Measurements from ENCODE around the gene DPP6. TPM values are rescaled to one million over a fixed set of nuclear protein-coding genes. Genes with fewer than 3 reads are reported as not detected.

The DPP6 gene
- polyA plus RNA-seq, 1 of the 3 experiments (the other 2 are of a cell fraction), result not detected

GRCh38 chr7:154909241-154910105, 857.3 kb downstream of the DPP6 start:
- Histone ChIP-seq H3K27me3 (ENCODE audit: insufficient read depth) (no peaks in the 10 kb centered on the region), H3K9ac (no peak overlapping the region), H3K27ac (ENCODE audit: low read depth in 2 of 2, low read length in 1 of 2) (no peak overlapping the region), H3K4me1 (ENCODE audit: control insufficient read depth in 1 of 2, insufficient read depth in 2 of 2, low read depth in 1 of 2, low read length in 1 of 2) (no peaks in the 10 kb centered on the region), H2AFZ (ENCODE audit: low read depth) (no peak overlapping the region), H3K36me3 (replicated peaks in 1 of 2; ENCODE audit: control insufficient read depth in 1 of 2, insufficient read depth in 2 of 2, low read length in 1 of 2) (no peaks in the 10 kb centered on the region), H3K79me2 (ENCODE audit: insufficient read depth) (no peaks in the 10 kb centered on the region), H3K4me2 (no peak overlapping the region), H3F3A (replicated peaks; ENCODE audit: insufficient read depth) (no peaks in the 10 kb centered on the region), H3K9me2 (no peaks in the 10 kb centered on the region), H3K9me3 (no peaks in the 10 kb centered on the region), H4K20me1 (ENCODE audit: insufficient read depth) (no peaks in the 10 kb centered on the region), H3K4me3 (ENCODE audit: low read depth in 2 of 2, low read length in 1 of 2) (no peak overlapping the region)
- ChIA-PET POLR2A (no interaction called here), CTCF (interaction anchor here (1.3 kb wide), 1 partner anchor 18 kb away, joined by 8 read pairs; no protein-coding TSS in a partner anchor)
- no peak for TF ChIP-seq MEF2A (IDR thresholded peaks at IDR 0.05; ENCODE audit: borderline replicate concordance, low read depth)
- TF ChIP-seq EZH2phosphoT487 (IDR thresholded peaks at IDR 0.05; ENCODE audit: borderline replicate concordance, low read depth), result no peak
- TF ChIP-seq TAF1 (IDR thresholded peaks at IDR 0.05; ENCODE audit: borderline replicate concordance, low read depth, low read length), result no peak
- no peak for TF ChIP-seq EP300 (IDR thresholded peaks at IDR 0.05; ENCODE audit: borderline replicate concordance in 1 of 2, low read depth in 1 of 2, low read length in 1 of 2)
- TF ChIP-seq GATA2 (CRISPR knock-in tag; IDR thresholded peaks at IDR 0.05), result no peak
- no peak for TF ChIP-seq RFX5 (IDR thresholded peaks at IDR 0.05; ENCODE audit: low read length)
- TF ChIP-seq YY1 (IDR thresholded peaks at IDR 0.05; ENCODE audit: low read depth), result no peak
- no peak for TF ChIP-seq TEAD4 (IDR thresholded peaks at IDR 0.05; ENCODE audit: borderline replicate concordance, insufficient read depth)
- no peak for TF ChIP-seq POLR2AphosphoS5 (IDR thresholded peaks at IDR 0.05; ENCODE audit: low read depth, low read length)
- no peak for TF ChIP-seq RAD21 (IDR thresholded peaks at IDR 0.05; ENCODE audit: low read length)
- no peak for TF ChIP-seq RCOR1 (IDR thresholded peaks at IDR 0.05; ENCODE audit: low read length)
- TF ChIP-seq NRF1 (IDR thresholded peaks at IDR 0.05; ENCODE audit: low read depth, low read length), result no peak
- no peak for TF ChIP-seq GABPA (IDR thresholded peaks at IDR 0.05; ENCODE audit: low read depth)
- TF ChIP-seq ZBTB33 (IDR thresholded peaks at IDR 0.05; ENCODE audit: borderline replicate concordance, low read depth), result no peak
- TF ChIP-seq CTCF (IDR thresholded peaks at IDR 0.05), result no peak
- no peak for TF ChIP-seq JUND (IDR thresholded peaks at IDR 0.05)
- TF ChIP-seq CHD2 (IDR thresholded peaks at IDR 0.05; ENCODE audit: low read length, partially characterized antibody), result no peak
- 55% methylated on average over 26 of the region's 26 CpGs for WGBS (ENCODE audit: low lambda C conversion rate)
- DNase-seq, result no peak
